Measurements from ENCODE around the gene CNPY1.

The CNPY1 gene

GRCh38 chr7:155509725-155510551 lies 36.4 kb downstream of the CNPY1 start:
- no peak for DNase-seq

- no peak for DNase-seq
Observed at GRCh38 chr7:155509359-155509724, 37.0 kb downstream of the CNPY1 start.

GRCh38 chr7:155508376-155509358 lies 37.7 kb downstream of the CNPY1 start:
- DNase-seq, result no peak

GRCh38 chr7:155507576-155507975 lies 38.8 kb downstream of the CNPY1 start:
- DNase-seq, result no peak

GRCh38 chr7:155506854-155507337 lies 39.5 kb downstream of the CNPY1 start:
- no peak for DNase-seq

- DNase-seq, result no peak
Observed at GRCh38 chr7:155505422-155505793, 41.0 kb downstream of the CNPY1 start.

- DNase-seq, result no peak
Observed at GRCh38 chr7:155497149-155497901, 49.0 kb downstream of the CNPY1 start.

GRCh38 chr7:155496267-155497005 lies 49.9 kb downstream of the CNPY1 start:
- no peak for DNase-seq

GRCh38 chr7:155495440-155496248 lies 50.7 kb downstream of the CNPY1 start:
- no peak for DNase-seq

- no peak for DNase-seq
Observed at GRCh38 chr7:155494551-155494950, 51.8 kb downstream of the CNPY1 start.

GRCh38 chr7:155493744-155494538 lies 52.4 kb downstream of the CNPY1 start:
- DNase-seq, result no peak

GRCh38 chr7:155491812-155492211 lies 54.5 kb downstream of the CNPY1 start:
- no peak for DNase-seq

- peak; percentile 24 to 50 for DNase-seq
Observed at GRCh38 chr7:155490697-155491628, 55.4 kb downstream of the CNPY1 start.

- no peak for DNase-seq
Observed at GRCh38 chr7:155489862-155490696, 56.3 kb downstream of the CNPY1 start.

- DNase-seq, result no peak
Observed at GRCh38 chr7:155489158-155489840, 57.1 kb downstream of the CNPY1 start.

- no peak for DNase-seq
Observed at GRCh38 chr7:155488483-155489127, 57.8 kb downstream of the CNPY1 start.
